Stimulated activated CD8-positive, alpha-beta memory T cell treated with anti-CD3 and anti-CD28 coated beads, Interleukin-7, amount 100 ng/mL, for 48 hours (primary cell): Measurements from ENCODE around the gene SERBP1.
"Not testable (repeated sequence)": the region's sequence is repeated elsewhere in the genome, so short reads cannot be mapped to it uniquely, and the experiment has no call there.

Experiments
- DNase-seq, 2 donors: peaks; one replicate each; pipeline ENCODE4 v3.0.0-alpha.2; 2020; ENCODE audit warnings: low read depth in 1 of 2; ENCODE audit errors: extremely low read depth in 1 of 2

The SERBP1 gene

GRCh38 chr1:67441183-67441582, 11.0 kb upstream of the SERBP1 start:
- peak in 1 of 2 donors; percentile 7 for DNase-seq

GRCh38 chr1:67440339-67440738, 10.1 kb upstream of the SERBP1 start:
- no peak for DNase-seq

- no peak for DNase-seq
Observed at GRCh38 chr1:67439277-67440029, 9.3 kb upstream of the SERBP1 start.

GRCh38 chr1:67437961-67438360, 7.8 kb upstream of the SERBP1 start:
- DNase-seq, result no peak

GRCh38 chr1:67436511-67437055, 6.4 kb upstream of the SERBP1 start:
- no peak for DNase-seq

GRCh38 chr1:67434491-67434890, 4.3 kb upstream of the SERBP1 start:
- no peak for DNase-seq

- DNase-seq, result no peak
Observed at GRCh38 chr1:67433837-67434236, 3.6 kb upstream of the SERBP1 start.

- no peak for DNase-seq
Observed at GRCh38 chr1:67432745-67433144, 2.5 kb upstream of the SERBP1 start.

- DNase-seq, result no peak
Observed at GRCh38 chr1:67431869-67432578, 1.8 kb upstream of the SERBP1 start.

GRCh38 chr1:67431156-67431765, 1.1 kb upstream of the SERBP1 start:
- no peak for DNase-seq

- DNase-seq, result no peak
Observed at GRCh38 chr1:67429528-67430357, 459 bp downstream of the SERBP1 start.

- peak in 1 of 2 donors; percentile 35 for DNase-seq
Observed at GRCh38 chr1:67429011-67429527, 1.1 kb downstream of the SERBP1 start.

GRCh38 chr1:67427947-67428346, 2.3 kb downstream of the SERBP1 start:
- DNase-seq, result no peak

- DNase-seq, result no peak
Observed at GRCh38 chr1:67427465-67427864, 2.7 kb downstream of the SERBP1 start.

- no peak for DNase-seq
Observed at GRCh38 chr1:67420835-67421492, 9.2 kb downstream of the SERBP1 start.

GRCh38 chr1:67418839-67419586, 11.2 kb downstream of the SERBP1 start:
- DNase-seq, result no peak

GRCh38 chr1:67417733-67418132, 12.5 kb downstream of the SERBP1 start:
- DNase-seq, result not testable (repeated sequence)

GRCh38 chr1:67415041-67415440, 15.2 kb downstream of the SERBP1 start:
- no peak for DNase-seq

- no peak for DNase-seq
Observed at GRCh38 chr1:67414574-67414973, 15.6 kb downstream of the SERBP1 start.
